SW 1271 (cell line): ENCODE results near the gene IQGAP2.
"Not testable (repeated sequence)": the region's sequence is repeated elsewhere in the genome, so short reads cannot be mapped to it uniquely, and the experiment has no call there.

ENCODE experiments used
- DNase-seq, 2 experiments: peaks; one replicate each; lab custom pipeline; 2025; lab: John Stamatoyannopoulos, UW

Gene IQGAP2

GRCh38 chr5:76500633-76501393 is 97.7 kb downstream of the IQGAP2 start:
- DNase-seq: no peak

- DNase-seq: no peak
Measured at GRCh38 chr5:76503929-76504328, 100.8 kb downstream of the IQGAP2 start.

DNA sequence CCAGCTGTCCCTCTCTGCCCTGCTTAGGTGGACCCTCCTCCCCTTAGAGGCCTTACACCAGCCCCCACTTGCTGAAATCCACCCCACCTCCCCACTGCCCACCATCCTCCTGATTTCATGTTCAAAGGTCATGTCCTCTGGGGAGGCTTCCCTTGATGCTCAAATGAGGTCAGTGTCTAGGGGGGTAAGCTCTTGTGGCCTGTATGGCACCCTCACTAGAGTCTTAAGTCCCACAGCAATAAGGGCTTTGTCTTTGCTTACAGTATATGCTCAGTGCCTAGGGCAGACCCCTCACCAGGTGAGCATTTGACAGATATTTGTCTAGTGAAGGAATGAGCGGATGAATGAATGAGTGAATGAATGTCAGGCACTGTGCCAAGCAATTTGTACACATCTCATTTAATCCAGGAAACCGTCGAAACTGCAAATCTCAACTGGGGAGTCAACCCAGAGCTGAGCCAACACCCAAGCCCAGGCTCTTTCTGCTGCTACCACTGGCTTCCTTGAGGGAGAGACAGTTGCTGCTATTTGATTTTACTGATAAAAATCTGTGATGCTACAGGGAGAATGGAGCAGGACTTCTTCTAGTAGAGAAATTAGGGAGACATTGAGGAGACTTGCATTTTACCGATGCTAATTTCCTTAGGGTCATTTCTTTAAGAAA is 101.9 kb downstream of the IQGAP2 start:
- no peak for DNase-seq

- DNase-seq: no peak
Measured at GRCh38 chr5:76513476-76513875, 110.4 kb downstream of the IQGAP2 start.

- DNase-seq: no peak
Measured at GRCh38 chr5:76514292-76514691, 111.2 kb downstream of the IQGAP2 start.

DNA sequence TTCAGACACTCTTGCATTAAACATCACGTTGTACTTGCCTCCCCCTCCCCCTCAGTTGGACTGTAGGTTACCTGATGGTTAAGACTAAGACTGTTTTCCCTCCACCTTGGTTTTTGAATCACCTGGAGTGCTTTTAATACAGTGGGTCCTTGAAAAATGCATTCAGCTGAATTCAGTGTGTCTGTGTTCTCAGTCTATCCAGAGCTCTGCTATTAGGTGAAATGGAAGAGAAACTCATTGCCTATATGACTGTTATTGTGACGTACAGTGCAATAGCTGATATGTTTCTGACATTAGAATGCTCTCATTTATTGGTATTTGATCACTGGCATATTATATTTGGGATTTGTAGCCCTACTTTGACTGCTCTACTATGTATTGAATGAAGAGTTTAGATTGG is 111.6 kb downstream of the IQGAP2 start:
- DNase-seq: no peak

DNA sequence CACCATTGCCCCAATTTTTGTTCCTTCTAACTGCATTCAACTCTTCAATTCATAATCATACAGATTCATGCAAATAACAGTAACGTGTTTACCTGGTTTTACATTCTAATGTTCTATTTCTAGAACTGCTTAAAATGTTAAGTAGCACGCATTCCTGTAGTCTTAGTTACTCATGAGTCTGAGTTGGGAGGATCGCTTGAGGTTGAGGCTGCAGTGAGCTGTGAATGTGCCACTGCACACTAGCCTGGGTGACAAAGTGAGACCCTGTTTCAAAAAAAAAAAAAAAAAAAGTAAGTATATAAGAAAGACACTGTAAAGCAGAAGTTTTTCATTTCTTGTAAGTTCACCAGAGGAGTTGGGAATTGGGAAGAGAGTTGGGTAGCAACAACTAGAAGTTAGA is 114.2 kb downstream of the IQGAP2 start:
- no peak for DNase-seq

GRCh38 chr5:76518246-76518645 is 115.2 kb downstream of the IQGAP2 start:
- not testable (repeated sequence) for DNase-seq

DNA sequence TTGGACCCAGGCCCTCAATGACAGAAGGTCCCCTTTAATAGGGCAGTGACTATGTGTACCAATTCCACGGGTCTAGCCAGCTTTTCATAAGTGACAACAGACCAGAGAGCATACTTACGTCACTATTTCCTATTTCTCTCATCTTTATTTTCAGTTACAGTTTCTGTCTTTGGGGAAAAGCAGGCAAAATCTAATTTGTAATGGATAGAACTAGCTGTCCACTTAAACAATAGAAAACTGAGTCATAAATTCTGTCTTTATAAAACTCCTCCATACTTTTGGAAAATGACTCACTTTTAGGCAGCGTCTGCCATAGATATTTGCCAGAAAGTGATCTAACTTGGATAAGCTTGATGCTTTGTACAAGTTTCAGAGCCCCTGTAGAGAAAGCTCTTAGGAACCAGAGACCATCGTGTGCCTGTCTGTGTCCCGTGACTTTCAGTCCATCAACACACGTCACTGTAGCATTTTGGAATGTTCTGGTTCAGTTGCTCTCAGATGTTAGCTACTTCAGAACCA is 118.2 kb downstream of the IQGAP2 start:
- no peak for DNase-seq

GRCh38 chr5:76522103-76522935 is 119.2 kb downstream of the IQGAP2 start:
- DNase-seq: no peak

DNA sequence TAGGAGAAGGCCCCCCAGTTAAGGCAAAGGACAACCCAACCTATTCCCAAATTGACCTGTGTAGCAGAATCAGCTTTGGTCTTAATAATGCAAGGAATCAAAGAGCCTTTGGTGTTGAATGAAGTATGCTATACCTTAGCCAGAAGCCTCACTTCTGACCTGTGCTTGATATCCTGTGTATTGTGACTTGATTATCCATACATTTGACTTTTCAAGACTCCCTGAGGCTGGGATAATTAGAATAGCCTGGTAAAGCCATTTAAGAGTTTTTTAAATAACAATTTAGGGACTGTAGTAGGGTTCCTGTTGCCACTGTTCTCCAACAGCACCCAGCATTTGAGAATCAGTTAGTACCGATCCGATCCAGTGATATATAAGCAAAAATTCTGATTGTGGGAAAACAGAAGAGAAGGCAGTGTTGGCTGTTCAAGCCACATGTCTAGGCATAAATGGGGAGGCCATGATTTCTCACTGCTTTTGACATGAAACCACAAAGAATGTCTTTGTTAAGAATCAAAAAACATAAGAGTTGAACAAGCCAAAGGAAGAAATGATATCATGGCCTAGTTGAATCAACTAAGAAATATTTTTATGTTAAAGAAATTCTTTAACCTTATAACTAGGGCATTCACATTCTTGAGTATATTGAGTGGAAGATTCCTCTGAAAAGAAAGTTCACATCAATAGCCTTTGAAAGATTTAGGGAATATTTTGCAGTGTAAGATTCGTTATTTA is 121.2 kb downstream of the IQGAP2 start:
- DNase-seq: no peak

- DNase-seq: no peak
Measured at GRCh38 chr5:76524868-76525267, 121.8 kb downstream of the IQGAP2 start.

- no peak for DNase-seq
Measured at GRCh38 chr5:76525956-76526355, 122.9 kb downstream of the IQGAP2 start.

- DNase-seq: no peak
Measured at GRCh38 chr5:76526950-76527583, 124.0 kb downstream of the IQGAP2 start.

DNA sequence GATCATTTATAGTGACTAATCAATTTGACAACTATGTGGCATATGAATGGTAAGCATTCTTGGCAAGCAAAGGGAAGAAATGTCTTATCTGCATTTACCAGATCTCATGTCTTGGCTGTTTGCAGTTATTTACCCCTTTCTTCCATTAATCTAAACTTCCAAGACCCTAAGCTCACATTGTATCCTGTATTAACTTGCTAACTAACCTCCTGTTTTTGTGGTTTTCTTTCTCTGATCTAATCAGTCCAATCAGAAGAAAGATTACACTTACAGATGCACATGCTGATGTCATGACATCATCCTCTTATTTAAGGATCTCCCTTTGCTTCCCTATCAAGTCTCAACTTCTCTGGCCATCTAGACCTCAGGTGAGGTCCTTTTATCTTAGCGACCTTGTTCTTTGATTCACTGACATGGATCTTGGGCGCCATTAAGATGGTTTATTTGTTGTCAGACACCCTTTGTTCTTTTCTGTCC is 124.6 kb downstream of the IQGAP2 start:
- no peak for DNase-seq

DNA sequence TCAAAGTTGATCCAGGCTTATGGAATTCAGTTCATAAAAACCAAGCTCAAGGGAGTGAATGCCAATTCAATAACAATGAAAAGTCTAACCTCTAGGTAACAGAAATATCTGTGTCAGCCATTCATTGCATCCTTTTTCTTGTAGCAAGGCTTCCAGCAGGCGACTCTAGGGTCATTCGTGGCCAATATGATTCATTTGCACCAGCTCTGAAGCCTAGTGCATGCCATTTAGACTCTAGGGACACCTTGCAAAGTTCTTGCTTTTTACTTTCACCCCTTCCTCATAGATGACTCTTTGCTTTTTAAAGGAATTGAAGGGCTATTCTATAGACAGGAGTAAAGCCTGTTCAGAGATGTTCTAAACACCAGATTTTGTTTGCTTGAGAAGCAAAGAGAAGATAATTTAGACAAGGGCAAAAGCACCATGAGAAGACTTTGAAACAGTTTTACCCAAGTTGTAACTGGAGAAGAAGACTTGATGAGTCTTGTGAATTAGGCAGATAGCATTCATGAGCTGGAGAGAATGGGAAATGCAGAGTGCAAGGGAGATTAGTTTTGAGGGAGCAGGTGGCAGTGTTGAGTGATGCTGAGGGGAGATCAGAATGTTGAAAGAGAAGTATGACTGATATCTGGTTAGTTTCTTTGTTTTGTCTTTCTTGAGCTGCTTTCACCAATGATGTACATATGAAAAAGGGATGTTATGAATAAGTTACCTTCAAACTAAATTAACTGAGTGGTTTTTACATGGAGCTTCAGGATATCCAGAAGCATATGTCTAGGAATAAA is 125.7 kb downstream of the IQGAP2 start:
- DNase-seq: no peak

DNA sequence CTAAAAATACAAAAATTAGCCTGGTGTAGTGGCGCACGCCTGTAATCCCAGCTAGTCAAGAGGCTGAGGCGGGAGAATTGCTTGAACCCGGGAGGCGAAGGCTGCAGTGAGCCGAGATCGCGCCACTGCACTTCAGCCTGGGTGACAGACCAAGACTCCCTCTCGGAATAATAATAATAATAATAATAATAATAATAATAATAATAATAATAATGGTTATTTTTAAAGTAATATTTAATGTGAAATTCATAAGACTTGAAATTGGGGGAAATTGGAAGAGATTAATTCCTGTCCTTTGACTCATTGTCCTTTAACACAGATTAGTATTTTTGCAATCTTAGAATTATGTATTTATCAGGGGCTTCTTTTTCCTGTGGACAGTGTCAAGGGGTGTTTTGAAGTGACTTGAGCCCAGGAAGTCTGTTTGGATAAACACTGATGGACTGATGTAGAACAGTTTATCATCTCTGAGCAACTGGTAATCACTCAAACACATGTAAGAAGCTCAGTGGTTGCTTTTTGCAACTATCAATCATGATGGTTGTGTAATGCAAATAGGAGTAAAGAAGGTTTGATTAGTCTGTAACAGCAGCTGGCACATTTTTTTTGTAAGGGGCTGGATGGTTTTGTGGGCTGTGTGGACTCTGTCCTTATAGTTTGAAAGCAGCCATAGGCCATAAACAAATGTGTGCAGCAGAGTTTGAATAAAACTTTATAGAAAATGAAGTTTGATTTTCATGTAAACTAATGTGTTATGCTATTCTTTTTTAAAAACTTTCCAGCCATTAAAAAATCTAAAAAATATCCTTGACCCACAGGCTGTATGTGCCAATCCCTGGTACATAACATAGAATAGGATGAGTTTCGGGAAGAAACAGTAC is 126.6 kb downstream of the IQGAP2 start:
- no peak for DNase-seq

GRCh38 chr5:76532052-76532451 is 129.0 kb downstream of the IQGAP2 start:
- no peak for DNase-seq

GRCh38 chr5:76532973-76533372 is 129.9 kb downstream of the IQGAP2 start:
- no peak for DNase-seq
